ENCODE results near the gene PFKFB3.

PFKFB3 gene

GRCh38 chr10:6226216-6226615 is 23.5 kb downstream of the PFKFB3 start:
- TF ChIP-seq CTCF (IDR thresholded peaks at IDR 0.05; ENCODE audit: borderline replicate concordance, insufficient read depth, low read depth, low read length), result no peak
- no peak overlapping the region for H3K4me3 ChIP-seq (ENCODE audit: low read depth, low read length)

GRCh38 chr10:6227346-6227745 is 24.6 kb downstream of the PFKFB3 start:
- TF ChIP-seq CTCF (IDR thresholded peaks at IDR 0.05; ENCODE audit: borderline replicate concordance, insufficient read depth, low read depth, low read length), result no peak

GRCh38 chr10:6228010-6228511 is 25.3 kb downstream of the PFKFB3 start:
- no peak overlapping the region for H3K4me3 ChIP-seq (ENCODE audit: low read depth, low read length)
- TF ChIP-seq CTCF (IDR thresholded peaks at IDR 0.05; ENCODE audit: borderline replicate concordance, insufficient read depth, low read depth, low read length), result no peak

More at GRCh38 chr10:6227346-6227745, 24.6 kb downstream of the PFKFB3 start:
- no peak overlapping the region for H3K4me3 ChIP-seq (ENCODE audit: low read depth, low read length)

- TF ChIP-seq CTCF (IDR thresholded peaks at IDR 0.05; ENCODE audit: borderline replicate concordance, insufficient read depth, low read depth, low read length), result no peak
- H3K4me3 ChIP-seq (ENCODE audit: low read depth, low read length), result no peak overlapping the region
Measured at GRCh38 chr10:6228647-6229046, 25.9 kb downstream of the PFKFB3 start.

GRCh38 chr10:6229290-6229689 is 26.6 kb downstream of the PFKFB3 start:
- TF ChIP-seq CTCF (IDR thresholded peaks at IDR 0.05; ENCODE audit: borderline replicate concordance, insufficient read depth, low read depth, low read length), result no peak
- H3K4me3 ChIP-seq (ENCODE audit: low read depth, low read length), result no peak overlapping the region

- TF ChIP-seq CTCF (IDR thresholded peaks at IDR 0.05; ENCODE audit: borderline replicate concordance, insufficient read depth, low read depth, low read length), result no peak
- H3K4me3 ChIP-seq (ENCODE audit: low read depth, low read length), result no peak overlapping the region
Measured at GRCh38 chr10:6229746-6230145, 27.0 kb downstream of the PFKFB3 start.

- no peak overlapping the region for H3K4me3 ChIP-seq (ENCODE audit: low read depth, low read length)
- TF ChIP-seq CTCF (IDR thresholded peaks at IDR 0.05; ENCODE audit: borderline replicate concordance, insufficient read depth, low read depth, low read length), result no peak
Measured at GRCh38 chr10:6230315-6230714, 27.6 kb downstream of the PFKFB3 start.
